Right lobe of liver (tissue), 4 donors: ENCODE results near the gene CERS6.

Source experiments
- POLR2A ChIP-seq: fragments of 450-650 bp; IDR thresholded peaks from one replicate; pipeline ENCODE4 v1.6.1; 2017; ENCODE audit warnings: antibody characterized with exemption, mild to moderate bottlenecking
- TF ChIP-seq, protein P1 (sequence below), 4 donors: fragments of 200-600 bp in 3 of 4; fragments of 450-650 bp in 1 of 4; IDR thresholded peaks; one replicate each; pipeline versions ENCODE4 v1.5.1 to v1.8.0; 2016 to 2022; ENCODE audit warnings: antibody characterized with exemption in 4 of 4, mild to moderate bottlenecking in 2 of 4
- donor health status: DM: no; HTN: no; CAD: no.
- donor health status: DM: no; HTN: no; CAD: no.
- donor health status: DM: no; HTN: yes; CAD: no.

DNA sequence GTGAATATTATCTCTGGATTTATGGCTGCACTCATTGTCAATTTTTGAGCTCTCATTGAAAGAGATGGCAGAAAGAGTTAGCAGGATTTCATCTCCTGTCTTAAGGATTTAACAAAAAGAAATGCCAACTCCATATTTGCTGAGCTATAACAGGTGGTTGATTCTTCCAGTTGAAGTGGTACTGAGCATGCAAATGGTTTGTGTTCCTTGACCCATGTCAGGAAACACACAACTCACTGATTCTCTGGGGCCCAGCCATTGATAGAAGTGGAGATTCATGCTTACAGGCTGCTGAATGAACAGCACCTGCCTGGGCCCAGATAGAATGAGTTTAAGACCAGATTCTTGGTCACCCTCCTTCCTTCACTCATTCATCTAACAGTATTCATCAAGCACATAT lies 128.8 kb downstream of the CERS6 start:
- no peak for TF ChIP-seq POLR2A
- TF ChIP-seq, protein P1, sequence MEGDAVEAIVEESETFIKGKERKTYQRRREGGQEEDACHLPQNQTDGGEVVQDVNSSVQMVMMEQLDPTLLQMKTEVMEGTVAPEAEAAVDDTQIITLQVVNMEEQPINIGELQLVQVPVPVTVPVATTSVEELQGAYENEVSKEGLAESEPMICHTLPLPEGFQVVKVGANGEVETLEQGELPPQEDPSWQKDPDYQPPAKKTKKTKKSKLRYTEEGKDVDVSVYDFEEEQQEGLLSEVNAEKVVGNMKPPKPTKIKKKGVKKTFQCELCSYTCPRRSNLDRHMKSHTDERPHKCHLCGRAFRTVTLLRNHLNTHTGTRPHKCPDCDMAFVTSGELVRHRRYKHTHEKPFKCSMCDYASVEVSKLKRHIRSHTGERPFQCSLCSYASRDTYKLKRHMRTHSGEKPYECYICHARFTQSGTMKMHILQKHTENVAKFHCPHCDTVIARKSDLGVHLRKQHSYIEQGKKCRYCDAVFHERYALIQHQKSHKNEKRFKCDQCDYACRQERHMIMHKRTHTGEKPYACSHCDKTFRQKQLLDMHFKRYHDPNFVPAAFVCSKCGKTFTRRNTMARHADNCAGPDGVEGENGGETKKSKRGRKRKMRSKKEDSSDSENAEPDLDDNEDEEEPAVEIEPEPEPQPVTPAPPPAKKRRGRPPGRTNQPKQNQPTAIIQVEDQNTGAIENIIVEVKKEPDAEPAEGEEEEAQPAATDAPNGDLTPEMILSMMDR (IDR thresholded peaks at IDR 0.05) = no peak
